IMR-90 (cell line): ENCODE measurements around the gene HCN2.

Experiments used
- BHLHE40 ChIP-seq: fragments of 150-350 bp; IDR thresholded peaks from 2 replicates; pipeline ENCODE4 v1.6.1; 2016; ENCODE audit warnings: mild to moderate bottlenecking, low read depth, low read length
- CEBPB ChIP-seq: IDR thresholded peaks from 2 replicates; pipeline ENCODE4 v1.6.1; 2012; ENCODE audit warnings: low read depth, low read length, improper control_type of control experiment
- CHD1 ChIP-seq: IDR thresholded peaks from 2 replicates; pipeline ENCODE4 v1.6.1; 2012; ENCODE audit warnings: low read depth, low read length, improper control_type of control experiment
- CTCF ChIP-seq: conservative IDR thresholded peaks from 2 replicates; pipeline ENCODE4 v1.5.1; 2012; ENCODE audit warnings: mild to moderate bottlenecking, low read depth, low read length, improper control_type of control experiment
- ELK1 ChIP-seq: fragments of 150-350 bp; IDR thresholded peaks from 2 replicates; pipeline ENCODE4 v1.6.1; 2016; ENCODE audit warnings: low read depth, mild to moderate bottlenecking, low read length, moderate library complexity, borderline replicate concordance
- FOS ChIP-seq: fragments of 150-350 bp; IDR thresholded peaks from 2 replicates; pipeline ENCODE4 v1.6.1; 2016; ENCODE audit warnings: low read depth, low read length
- MAZ ChIP-seq: IDR thresholded peaks from 2 replicates; pipeline ENCODE4 v1.6.1; 2012; ENCODE audit warnings: low read depth, mild to moderate bottlenecking, low read length, improper control_type of control experiment, moderate library complexity, borderline replicate concordance
- MXI1 ChIP-seq: IDR thresholded peaks from 2 replicates; pipeline ENCODE4 v1.6.1; 2012; ENCODE audit warnings: low read depth, mild to moderate bottlenecking, low read length, moderate library complexity, borderline replicate concordance
- POLR2A ChIP-seq: IDR thresholded peaks from 2 replicates; pipeline ENCODE4 v1.6.1; 2012; ENCODE audit warnings: mild to moderate bottlenecking, low read depth, low read length
- RAD21 ChIP-seq: IDR thresholded peaks from 2 replicates; pipeline ENCODE4 v1.6.1; 2012; ENCODE audit warnings: low read length, improper control_type of control experiment
- RCOR1 ChIP-seq: IDR thresholded peaks from 2 replicates; pipeline ENCODE4 v1.6.1; 2012; ENCODE audit warnings: mild to moderate bottlenecking, low read length, improper control_type of control experiment; ENCODE audit not compliant: insufficient replicate concordance
- RFX5 ChIP-seq: IDR thresholded peaks from 2 replicates; pipeline ENCODE4 v1.8.0; 2012; ENCODE audit warnings: low read depth, mild to moderate bottlenecking, low read length, moderate library complexity
- SMC3 ChIP-seq: fragments of 150-350 bp; IDR thresholded peaks from 2 replicates; pipeline ENCODE4 v1.6.1; 2016; ENCODE audit warnings: low read depth, mild to moderate bottlenecking, antibody characterized with exemption, low read length, moderate library complexity
- USF2 ChIP-seq: fragments of 150-350 bp; IDR thresholded peaks from 2 replicates; pipeline ENCODE4 v1.6.1; 2017; ENCODE audit warnings: mild to moderate bottlenecking, antibody characterized with exemption, low read length, low read depth

DNA sequence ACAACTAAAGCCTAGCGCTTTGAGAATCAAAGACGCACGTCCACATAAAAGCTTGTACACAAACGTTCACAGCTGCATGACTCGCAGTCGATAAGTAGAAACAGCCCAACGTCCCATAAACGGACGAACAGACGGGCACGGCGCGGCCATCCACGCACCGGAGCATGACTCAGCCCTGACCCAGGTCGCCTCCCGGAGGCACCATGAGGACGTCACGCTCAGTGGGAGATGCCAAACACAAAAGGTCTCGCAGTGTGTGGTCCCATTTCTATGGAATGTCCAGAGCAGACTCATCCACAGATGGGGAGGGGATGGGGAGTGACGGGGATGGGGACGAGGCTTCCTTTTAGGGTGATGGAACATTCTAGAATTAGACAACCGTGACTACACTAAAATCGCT is 34.3 kb downstream of the HCN2 start:
- TF ChIP-seq ELK1 (no peak), CTCF (no peak), POLR2A (no peak), MAZ (no peak), RAD21 (no peak), BHLHE40 (no peak), MXI1 (no peak), CEBPB (no peak), USF2 (no peak), SMC3 (no peak), RFX5 (no peak), RCOR1 (no peak), CHD1 (no peak), FOS (peak; percentile 38; the same call in 1 of the 2 replicates)
